ENCODE results near the gene OR52I2.

The OR52I2 gene

DNA sequence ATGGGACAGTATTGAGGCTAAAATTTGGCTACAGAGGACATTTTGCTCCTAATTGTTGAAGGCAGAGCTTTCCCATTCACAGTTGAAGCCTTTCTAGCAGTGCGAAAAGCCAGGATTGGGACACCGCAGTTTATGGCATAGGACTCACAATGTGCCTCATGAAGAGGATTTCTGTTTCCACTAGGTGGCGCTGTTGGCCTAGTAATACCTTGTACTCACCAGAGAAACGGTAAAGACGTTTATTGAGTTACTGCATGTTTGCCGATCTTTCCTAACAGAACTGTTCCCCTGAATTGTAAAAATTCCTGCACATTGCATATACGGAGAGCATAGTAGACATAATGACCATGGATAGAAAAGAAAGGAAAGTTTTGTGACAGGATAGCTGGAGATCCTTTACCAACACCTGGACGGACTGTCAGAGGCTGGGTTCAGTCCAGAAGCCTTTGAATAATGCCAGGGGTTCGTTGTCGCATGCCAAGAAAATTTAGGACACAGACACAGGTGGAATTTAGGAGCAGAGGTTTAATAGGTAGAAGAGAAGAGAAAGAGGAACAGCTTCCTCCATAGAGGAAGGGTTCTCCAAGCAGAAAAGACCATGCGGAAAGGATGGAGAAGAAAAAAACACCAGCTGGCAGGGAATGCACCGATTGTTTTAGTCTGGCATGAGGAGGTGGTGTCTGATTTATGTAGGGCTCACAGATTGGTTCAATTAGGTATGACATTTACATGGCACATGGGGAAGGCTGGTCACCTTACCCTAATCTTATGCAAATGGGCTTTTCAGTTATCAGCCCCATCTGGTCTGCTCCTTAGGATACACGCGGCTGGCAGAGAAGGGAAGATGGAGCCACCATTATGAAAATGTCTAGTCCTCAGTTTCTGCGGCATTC is 44.9 kb downstream of the OR52I2 start:
- Histone ChIP-seq H3K9me3 (peaks cover 3% of the 10 kb centered on the region; the same call in 1 of the 2 replicates), H3K36me3 (replicated peaks) (no peaks in the 10 kb centered on the region), H3K4me3 (no peak overlapping the region), H3K4me1 (peaks cover 5% of the 10 kb centered on the region; the same call in 1 of the 2 replicates), H3K27me3 (ENCODE audit: low read depth) (no peaks in the 10 kb centered on the region)
- in situ Hi-C loops (cut with MboI; ENCODE audit: low sequenced_read_pairs), result loop anchor here (25.0 kb wide), 2 partner anchors 761 to 1186 kb away; partner anchors contain the start of genes OR51M1 and OR52N2
- peak; percentile 65 to 89 for DNase-seq (ENCODE audit: low spot score in 2 of 2)

DNA sequence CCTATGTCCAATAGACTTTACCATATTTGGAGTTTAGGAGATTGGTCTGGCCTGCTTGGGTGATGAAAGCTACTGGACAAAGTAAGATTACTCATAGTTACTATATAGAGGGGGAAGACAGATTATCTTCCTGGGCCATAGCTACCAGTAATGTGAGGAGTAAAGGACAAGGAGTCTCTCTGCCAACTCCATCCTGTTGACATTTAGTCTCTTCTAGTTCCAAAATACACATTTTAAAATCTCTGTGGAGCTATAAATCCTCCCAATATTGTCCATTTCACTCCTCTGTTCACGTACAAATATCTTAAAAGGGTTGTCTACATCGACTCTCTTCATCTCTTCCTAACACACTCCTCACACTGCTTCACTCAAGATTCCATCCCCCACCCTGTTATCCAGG is 54.6 kb downstream of the OR52I2 start:
- H3K27me3 ChIP-seq (ENCODE audit: low read depth), result peaks cover 3% of the 10 kb centered on the region
- H3K4me1 ChIP-seq, result no peaks in the 10 kb centered on the region
- H3K36me3 ChIP-seq (replicated peaks), result no peaks in the 10 kb centered on the region
- in situ Hi-C loops (cut with MboI; ENCODE audit: low sequenced_read_pairs), result loop anchor here (10.0 to 25.0 kb wide), 4 partner anchors 189 to 1176 kb away; partner anchors contain the start of genes OR51F2, OR51M1 and OR52N2
- no peak for DNase-seq (ENCODE audit: low spot score in 2 of 2)
- H3K9me3 ChIP-seq, result no peaks in the 10 kb centered on the region
- H3K4me3 ChIP-seq, result no peak overlapping the region

DNA sequence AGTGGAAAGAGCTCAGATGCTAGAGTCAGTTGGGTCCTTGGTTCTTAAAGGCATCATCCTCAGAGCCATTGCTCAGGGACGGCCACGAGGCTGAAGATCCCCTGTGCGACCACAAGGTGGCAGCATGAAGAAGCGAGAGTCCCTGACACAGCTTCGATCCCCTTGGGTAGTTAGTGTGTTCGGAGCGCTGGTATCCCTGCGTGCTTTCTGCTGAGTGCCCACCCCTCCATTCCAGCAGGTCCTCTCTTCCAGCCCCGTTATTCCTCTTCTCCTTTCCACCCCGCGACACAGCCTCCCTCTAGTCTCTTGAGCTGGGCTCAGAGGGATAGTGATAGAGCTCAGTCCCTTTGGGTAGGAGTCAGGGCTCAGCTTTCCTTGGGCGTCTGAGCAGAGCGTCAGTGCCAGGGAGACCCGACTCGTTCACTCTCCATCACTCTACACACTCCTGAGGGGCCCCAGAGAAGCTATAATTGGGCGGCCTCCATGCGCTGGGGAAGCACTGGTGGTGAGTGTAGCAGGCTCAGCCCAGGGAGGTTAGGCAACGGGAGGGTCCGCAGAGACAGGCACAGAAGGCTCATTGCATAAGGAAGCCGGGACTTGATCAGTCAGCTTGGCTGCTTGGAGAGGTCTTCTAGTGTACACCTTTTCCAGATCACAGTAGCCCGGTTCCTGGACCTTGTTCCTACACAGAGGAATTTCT is 55.6 kb downstream of the OR52I2 start, which contains the start of gene OR51D1:
TSS of gene OR51D1 (plus strand) at position 516 of the 700 bp plus-strand sequence. CDS start 2,314 bp downstream, outside the sequence.
- Histone ChIP-seq H3K4me1 (no peaks in the 10 kb centered on the region), H3K9me3 (no peaks in the 10 kb centered on the region), H3K36me3 (replicated peaks) (no peaks in the 10 kb centered on the region), H3K4me3 (no peak within 1 kb of the TSS), H3K27me3 (ENCODE audit: low read depth) (peaks cover 3% of the 10 kb centered on the region)
- peak; percentile 59 to 80 for DNase-seq (ENCODE audit: low spot score in 2 of 2)
- in situ Hi-C loops (cut with MboI; ENCODE audit: low sequenced_read_pairs), result loop anchor here (10.0 to 25.0 kb wide), 4 partner anchors 188 to 1175 kb away; partner anchors contain the start of genes OR51F2, OR51M1 and OR52N2

DNA sequence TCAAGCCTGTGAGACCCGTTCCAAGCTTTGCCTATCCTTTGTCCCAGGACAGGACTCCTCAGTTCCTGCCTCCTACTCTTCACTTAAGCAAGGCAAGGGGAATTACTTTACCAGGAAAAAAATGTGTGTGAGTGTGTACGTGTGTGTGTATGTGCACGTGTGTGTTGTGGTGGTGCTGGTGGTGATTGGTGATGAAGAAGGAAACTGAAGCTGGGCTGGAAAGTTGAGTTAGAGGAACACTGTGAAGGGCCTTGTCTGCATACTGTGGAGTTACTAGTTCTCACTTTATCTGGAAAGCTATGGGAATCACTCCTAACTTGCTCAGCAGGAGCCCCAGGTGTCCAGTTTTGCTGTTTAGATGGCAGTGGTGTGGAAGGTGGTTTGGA is 56.1 kb downstream of the OR52I2 start:
- no peak overlapping the region for H3K4me3 ChIP-seq
- peaks cover 3% of the 10 kb centered on the region for H3K27me3 ChIP-seq (ENCODE audit: low read depth)
- no peaks in the 10 kb centered on the region for H3K4me1 ChIP-seq
- H3K9me3 ChIP-seq, result no peaks in the 10 kb centered on the region
- no peak for DNase-seq (ENCODE audit: low spot score in 2 of 2)
- H3K36me3 ChIP-seq (replicated peaks), result no peaks in the 10 kb centered on the region
- in situ Hi-C loops (cut with MboI; ENCODE audit: low sequenced_read_pairs), result loop anchor here (10.0 to 25.0 kb wide), 4 partner anchors 187 to 1175 kb away; partner anchors contain the start of genes OR51F2, OR51M1 and OR52N2

DNA sequence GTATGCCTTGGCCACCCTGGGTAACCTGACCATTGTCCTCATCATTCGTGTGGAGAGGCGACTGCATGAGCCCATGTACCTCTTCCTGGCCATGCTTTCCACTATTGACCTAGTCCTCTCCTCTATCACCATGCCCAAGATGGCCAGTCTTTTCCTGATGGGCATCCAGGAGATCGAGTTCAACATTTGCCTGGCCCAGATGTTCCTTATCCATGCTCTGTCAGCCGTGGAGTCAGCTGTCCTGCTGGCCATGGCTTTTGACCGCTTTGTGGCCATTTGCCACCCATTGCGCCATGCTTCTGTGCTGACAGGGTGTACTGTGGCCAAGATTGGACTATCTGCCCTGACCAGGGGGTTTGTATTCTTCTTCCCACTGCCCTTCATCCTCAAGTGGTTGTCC is 58.4 kb downstream of the OR52I2 start:
- no peak for DNase-seq (ENCODE audit: low spot score in 2 of 2)
- Histone ChIP-seq H3K4me1 (no peaks in the 10 kb centered on the region), H3K9me3 (no peaks in the 10 kb centered on the region), H3K36me3 (replicated peaks) (no peaks in the 10 kb centered on the region), H3K27me3 (ENCODE audit: low read depth) (peaks cover 3% of the 10 kb centered on the region), H3K4me3 (no peak overlapping the region)
- in situ Hi-C loops (cut with MboI; ENCODE audit: low sequenced_read_pairs), result loop anchor here (10.0 to 25.0 kb wide), 4 partner anchors 185 to 1172 kb away; partner anchors contain the start of genes OR51F2, OR51M1 and OR52N2

DNA sequence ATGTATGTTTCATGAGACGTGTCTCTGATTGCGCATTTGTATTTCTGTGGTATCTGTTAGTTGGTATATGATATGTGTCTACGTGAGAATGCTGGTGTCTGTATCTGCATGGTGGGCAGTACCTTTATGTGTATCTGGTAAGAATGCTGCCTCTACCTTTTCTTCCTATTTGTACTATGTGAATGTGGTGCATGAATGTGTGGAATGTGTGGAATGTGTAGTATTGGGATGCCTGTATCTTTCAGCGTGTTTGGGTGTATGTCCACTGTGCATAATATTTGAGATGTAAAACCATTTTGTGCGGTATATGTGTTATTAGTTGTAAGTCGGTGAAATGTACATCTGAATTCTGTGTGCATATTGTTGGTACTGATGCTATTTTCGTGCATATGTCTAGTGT is 60.0 kb downstream of the OR52I2 start:
- Histone ChIP-seq H3K36me3 (replicated peaks) (no peaks in the 10 kb centered on the region), H3K4me3 (no peak overlapping the region), H3K9me3 (no peaks in the 10 kb centered on the region), H3K27me3 (ENCODE audit: low read depth) (no peaks in the 10 kb centered on the region), H3K4me1 (no peaks in the 10 kb centered on the region)
- in situ Hi-C loops (cut with MboI; ENCODE audit: low sequenced_read_pairs), result loop anchor here (25.0 kb wide), 2 partner anchors 746 to 1171 kb away; partner anchors contain the start of genes OR51M1 and OR52N2
- peak in 1 of 2 experiments; percentile 15 for DNase-seq (ENCODE audit: low spot score in 2 of 2)

DNA sequence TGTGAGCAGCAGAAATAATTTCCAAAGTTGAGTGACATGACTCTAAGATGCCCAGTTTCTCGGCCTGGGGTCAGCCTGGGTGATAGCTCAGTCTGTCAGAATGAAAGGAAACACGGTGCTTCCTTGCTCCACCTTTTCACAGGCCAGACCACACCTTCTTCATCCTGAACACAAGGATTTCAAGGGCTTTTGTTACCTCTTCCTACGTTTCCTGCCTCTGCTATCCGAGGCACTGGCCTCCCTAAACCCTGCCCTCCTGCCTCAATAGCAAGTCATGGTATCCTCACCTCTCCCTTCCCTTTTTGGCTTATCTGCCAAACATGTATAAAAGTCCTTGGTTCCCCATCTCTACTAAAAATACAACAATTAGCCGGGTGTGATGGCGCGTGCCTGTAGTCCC is 60.5 kb downstream of the OR52I2 start:
- in situ Hi-C loops (cut with MboI; ENCODE audit: low sequenced_read_pairs), result loop anchor here (25.0 kb wide), 2 partner anchors 745 to 1170 kb away; partner anchors contain the start of genes OR51M1 and OR52N2
- no peak for DNase-seq (ENCODE audit: low spot score in 2 of 2)
- no peaks in the 10 kb centered on the region for H3K27me3 ChIP-seq (ENCODE audit: low read depth)
- no peaks in the 10 kb centered on the region for H3K36me3 ChIP-seq (replicated peaks)
- H3K4me3 ChIP-seq, result no peak overlapping the region
- H3K4me1 ChIP-seq, result no peaks in the 10 kb centered on the region
- no peaks in the 10 kb centered on the region for H3K9me3 ChIP-seq
